ENCODE results near the gene MFAP2.
"Not testable (repeated sequence)": the region's sequence is repeated elsewhere in the genome, so short reads cannot be mapped to it uniquely, and the experiment has no call there.

Gene MFAP2

DNA sequence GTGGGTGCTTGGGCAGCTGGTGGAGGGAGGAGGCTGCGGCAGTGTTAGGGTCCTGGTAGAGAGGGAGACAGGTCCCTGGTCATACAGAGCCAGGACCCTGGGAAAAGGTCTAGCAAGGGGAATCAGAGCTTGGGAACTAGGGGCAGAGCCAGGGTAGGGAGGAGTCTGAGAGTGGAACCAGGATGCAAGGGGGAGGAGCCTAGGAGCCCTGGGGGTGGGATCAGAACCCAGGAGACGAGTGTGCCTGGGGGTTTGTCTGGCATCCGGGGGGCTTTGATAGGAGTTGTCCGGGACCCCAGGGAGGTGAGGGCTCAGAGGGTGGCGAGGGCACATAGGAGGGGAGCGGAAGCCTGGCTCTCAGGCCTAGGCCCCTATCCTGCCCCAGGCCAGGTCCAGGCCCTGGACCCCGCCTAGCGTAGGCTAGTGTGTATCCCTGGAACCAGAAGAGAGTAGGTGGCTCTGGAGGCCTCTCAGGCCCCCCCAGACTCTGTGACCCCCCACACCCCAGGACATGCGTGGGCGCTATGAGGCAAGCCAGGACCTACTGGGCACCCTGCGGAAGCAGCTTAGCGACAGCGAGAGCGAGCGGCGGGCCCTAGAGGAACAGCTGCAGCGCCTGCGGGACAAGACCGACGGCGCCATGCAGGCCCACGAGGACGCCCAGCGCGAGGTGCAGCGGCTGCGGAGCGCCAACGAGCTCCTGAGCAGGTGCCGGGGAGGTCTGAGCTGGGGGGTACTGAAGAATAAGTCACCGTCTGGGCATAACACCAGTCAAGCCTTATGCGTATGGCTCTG is 40.8 kb downstream of the MFAP2 start:
- H3K4me1 ChIP-seq (ENCODE audit: control insufficient read depth, insufficient read depth, low read length); H3K27me3 ChIP-seq (replicated peaks; ENCODE audit: control insufficient read depth, insufficient read depth, low read length); H3K9me3 ChIP-seq (ENCODE audit: control insufficient read depth, low read length); H3K36me3 ChIP-seq (ENCODE audit: control insufficient read depth, insufficient read depth, low read length, severe bottlenecking); H3K9ac ChIP-seq (ENCODE audit: low read length); H3K4me3 ChIP-seq (ENCODE audit: low read length); DNase-seq (ENCODE audit: low read depth): not testable (repeated sequence)

DNA sequence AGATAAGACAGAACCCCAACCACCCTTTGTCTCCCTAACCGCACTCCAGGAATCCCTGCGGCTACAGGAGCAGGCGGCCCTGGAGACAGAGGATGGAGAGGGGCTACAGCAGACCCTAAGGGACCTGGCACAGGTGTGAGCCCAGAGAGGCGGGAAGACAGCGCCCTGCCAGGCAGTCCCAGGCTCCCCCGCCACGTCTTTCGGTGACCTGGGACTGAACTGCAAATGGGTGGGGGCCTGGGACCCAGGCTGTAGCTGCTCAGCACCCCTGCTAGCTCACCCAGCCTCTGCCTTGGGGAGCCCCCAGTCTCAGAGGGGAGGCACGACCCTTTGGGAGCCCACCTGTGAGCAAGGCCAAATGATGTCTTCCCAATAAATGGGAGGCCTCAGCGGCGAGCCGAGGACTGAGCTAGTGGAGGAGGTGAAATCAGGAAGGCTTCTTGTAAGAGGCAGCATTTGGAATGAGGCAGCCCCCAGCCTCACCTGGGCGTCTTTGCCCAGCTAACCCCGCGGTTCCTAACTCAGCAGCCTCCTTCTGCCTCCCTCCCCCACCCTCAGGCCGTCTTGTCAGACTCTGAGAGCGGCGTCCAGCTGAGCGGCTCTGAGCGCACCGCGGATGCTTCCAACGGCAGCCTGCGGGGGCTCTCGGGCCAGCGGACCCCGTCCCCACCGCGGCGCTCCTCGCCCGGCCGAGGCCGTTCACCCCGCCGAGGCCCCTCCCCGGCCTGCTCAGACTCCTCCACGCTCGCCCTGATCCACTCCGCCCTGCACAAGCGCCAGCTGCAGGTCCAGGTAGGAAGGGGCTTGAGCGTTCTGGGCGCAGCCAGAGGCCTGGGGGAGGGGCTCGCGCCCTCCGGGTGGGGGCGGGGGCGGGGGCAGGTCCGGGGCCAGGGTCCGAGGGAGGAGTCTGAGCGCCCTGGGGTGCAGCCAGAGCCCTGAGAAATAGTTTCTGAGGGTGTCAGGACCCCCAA is 41.8 kb downstream of the MFAP2 start:
- no peaks in the 10 kb centered on the region for H3K9me3 ChIP-seq (ENCODE audit: control insufficient read depth, low read length)
- H3K4me1 ChIP-seq (ENCODE audit: control insufficient read depth, insufficient read depth, low read length): no peaks in the 10 kb centered on the region
- peaks cover 5% of the 10 kb centered on the region for H3K36me3 ChIP-seq (ENCODE audit: control insufficient read depth, insufficient read depth, low read length, severe bottlenecking)
- no peaks in the 10 kb centered on the region for H3K27me3 ChIP-seq (replicated peaks; ENCODE audit: control insufficient read depth, insufficient read depth, low read length)
- no peak overlapping the region for H3K9ac ChIP-seq (ENCODE audit: low read length)
- DNase-seq (ENCODE audit: low read depth): no peak
- H3K4me3 ChIP-seq (ENCODE audit: low read length): no peak overlapping the region

DNA sequence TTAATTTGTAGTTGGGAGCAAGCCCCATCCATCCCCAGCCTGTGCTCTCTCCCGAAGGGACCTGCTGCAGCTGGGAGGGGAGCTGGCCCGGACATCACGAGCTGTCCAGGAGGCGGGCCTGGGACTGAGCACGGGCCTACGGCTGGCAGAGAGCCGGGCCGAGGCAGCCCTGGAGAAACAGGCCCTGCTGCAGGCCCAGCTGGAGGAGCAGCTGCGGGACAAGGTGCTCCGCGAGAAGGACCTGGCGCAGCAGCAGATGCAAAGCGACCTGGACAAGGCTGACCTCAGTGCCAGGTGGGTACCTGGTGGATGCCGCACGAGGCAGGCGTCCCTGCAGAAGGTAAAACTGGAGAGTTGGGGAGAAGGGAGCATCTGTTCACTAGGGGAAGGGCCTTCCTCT is 43.8 kb downstream of the MFAP2 start:
- H3K27me3 ChIP-seq (replicated peaks; ENCODE audit: control insufficient read depth, insufficient read depth, low read length); H3K4me3 ChIP-seq (ENCODE audit: low read length); H3K9me3 ChIP-seq (ENCODE audit: control insufficient read depth, low read length); H3K9ac ChIP-seq (ENCODE audit: low read length); H3K36me3 ChIP-seq (ENCODE audit: control insufficient read depth, insufficient read depth, low read length, severe bottlenecking); H3K4me1 ChIP-seq (ENCODE audit: control insufficient read depth, insufficient read depth, low read length); DNase-seq (ENCODE audit: low read depth): not testable (repeated sequence)

DNA sequence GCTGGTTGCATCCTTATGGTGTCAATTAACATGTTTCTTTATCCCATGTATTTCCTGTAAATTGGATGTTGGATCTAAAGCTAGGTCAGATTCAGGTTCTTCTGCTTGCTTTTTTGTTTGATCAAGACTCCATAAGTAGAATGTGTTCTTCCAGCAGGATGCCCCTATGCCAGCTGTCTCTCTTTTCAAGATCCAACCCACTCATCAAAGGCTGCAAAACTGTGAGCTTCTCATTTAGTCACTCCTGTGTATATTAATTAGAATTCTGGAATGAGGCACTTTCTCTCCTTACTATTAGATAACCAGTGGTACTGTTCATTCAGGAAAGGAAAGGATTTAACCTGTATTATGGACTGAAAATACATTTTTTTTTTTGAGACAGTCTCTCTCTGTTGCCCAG is 46.5 kb downstream of the MFAP2 start:
- H3K9me3 ChIP-seq (ENCODE audit: control insufficient read depth, low read length); DNase-seq (ENCODE audit: low read depth); H3K27me3 ChIP-seq (replicated peaks; ENCODE audit: control insufficient read depth, insufficient read depth, low read length); H3K36me3 ChIP-seq (ENCODE audit: control insufficient read depth, insufficient read depth, low read length, severe bottlenecking); H3K4me3 ChIP-seq (ENCODE audit: low read length); H3K9ac ChIP-seq (ENCODE audit: low read length); H3K4me1 ChIP-seq (ENCODE audit: control insufficient read depth, insufficient read depth, low read length): not testable (repeated sequence)

DNA sequence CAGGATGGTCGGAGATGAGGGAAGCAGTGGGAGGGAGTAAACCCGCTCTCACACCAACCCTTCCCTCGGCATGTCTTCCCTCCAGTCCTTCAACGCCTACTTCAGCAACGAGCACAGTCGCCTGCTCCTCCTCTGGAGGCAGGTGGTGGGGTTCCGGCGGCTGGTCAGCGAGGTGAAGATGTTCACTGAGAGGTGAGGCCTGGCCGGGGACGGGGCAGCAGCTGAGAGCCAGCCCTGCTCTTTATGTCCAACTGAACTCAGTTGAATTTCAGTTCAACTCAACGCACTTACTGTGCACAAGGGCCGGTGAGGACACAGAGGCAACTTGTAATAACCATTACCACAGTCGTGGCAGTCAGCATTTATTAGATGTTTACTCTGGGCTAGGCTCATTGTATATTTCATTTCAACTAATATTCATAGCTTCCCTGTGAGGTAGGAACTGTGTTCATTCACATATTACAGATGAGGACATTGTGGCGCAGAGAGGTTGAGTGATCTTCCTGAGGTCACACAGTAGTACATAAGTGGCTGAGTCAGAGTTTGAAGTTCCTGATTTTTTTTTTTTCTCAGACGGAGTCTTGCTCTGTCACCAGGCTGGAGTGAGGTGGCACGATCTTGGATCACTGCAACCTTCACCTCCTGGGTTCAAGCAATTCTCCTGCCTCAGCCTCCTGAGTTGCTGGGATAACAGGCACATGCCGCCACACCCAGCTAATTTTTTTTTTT is 49.0 kb downstream of the MFAP2 start:
- DNase-seq (ENCODE audit: low read depth); H3K4me3 ChIP-seq (ENCODE audit: low read length); H3K9ac ChIP-seq (ENCODE audit: low read length); H3K4me1 ChIP-seq (ENCODE audit: control insufficient read depth, insufficient read depth, low read length); H3K27me3 ChIP-seq (replicated peaks; ENCODE audit: control insufficient read depth, insufficient read depth, low read length); H3K36me3 ChIP-seq (ENCODE audit: control insufficient read depth, insufficient read depth, low read length, severe bottlenecking); H3K9me3 ChIP-seq (ENCODE audit: control insufficient read depth, low read length): not testable (repeated sequence)

DNA sequence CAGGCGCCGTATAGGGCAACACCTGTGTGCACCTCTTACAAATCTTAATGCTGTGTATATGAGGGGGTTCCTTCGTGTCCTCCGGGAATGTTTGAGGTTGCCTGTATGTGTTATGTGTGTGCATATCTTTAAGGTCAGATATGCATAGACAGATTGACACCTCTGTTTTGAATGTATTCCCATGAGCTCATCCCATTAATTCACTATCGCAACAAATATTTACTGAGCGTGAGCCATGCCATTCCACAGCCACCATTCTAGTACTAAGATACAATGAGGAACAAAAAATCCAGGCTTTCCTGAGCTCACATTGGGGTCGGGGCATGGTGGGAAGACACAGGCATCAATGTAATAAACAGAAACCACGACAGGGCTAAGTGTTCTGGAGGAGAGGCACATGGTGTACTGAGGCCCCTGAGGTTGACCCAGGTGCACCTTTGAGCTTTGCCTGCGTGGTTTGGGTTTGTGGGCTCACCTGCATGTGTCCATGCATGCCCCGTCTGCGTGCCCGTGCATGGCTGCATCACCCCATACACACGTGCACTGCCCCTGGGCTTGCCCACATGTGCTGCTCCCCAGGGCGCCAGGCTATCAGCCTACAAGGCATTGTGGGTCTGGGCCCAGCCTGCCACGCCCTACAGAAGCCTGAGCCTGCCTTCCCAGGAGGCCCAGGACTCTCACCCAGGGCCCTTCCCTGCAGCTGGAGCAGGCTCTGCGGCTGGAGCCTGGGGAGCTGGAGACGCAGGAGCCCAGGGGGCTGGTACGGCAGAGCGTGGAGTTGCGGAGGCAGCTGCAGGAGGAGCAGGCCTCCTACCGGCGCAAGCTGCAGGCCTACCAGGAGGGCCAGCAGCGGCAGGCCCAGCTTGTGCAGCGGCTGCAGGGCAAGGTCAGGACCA is 51.0 kb downstream of the MFAP2 start:
- not testable (repeated sequence) for DNase-seq (ENCODE audit: low read depth); H3K4me1 ChIP-seq (ENCODE audit: control insufficient read depth, insufficient read depth, low read length); H3K36me3 ChIP-seq (ENCODE audit: control insufficient read depth, insufficient read depth, low read length, severe bottlenecking); H3K4me3 ChIP-seq (ENCODE audit: low read length); H3K9me3 ChIP-seq (ENCODE audit: control insufficient read depth, low read length); H3K9ac ChIP-seq (ENCODE audit: low read length); H3K27me3 ChIP-seq (replicated peaks; ENCODE audit: control insufficient read depth, insufficient read depth, low read length)

DNA sequence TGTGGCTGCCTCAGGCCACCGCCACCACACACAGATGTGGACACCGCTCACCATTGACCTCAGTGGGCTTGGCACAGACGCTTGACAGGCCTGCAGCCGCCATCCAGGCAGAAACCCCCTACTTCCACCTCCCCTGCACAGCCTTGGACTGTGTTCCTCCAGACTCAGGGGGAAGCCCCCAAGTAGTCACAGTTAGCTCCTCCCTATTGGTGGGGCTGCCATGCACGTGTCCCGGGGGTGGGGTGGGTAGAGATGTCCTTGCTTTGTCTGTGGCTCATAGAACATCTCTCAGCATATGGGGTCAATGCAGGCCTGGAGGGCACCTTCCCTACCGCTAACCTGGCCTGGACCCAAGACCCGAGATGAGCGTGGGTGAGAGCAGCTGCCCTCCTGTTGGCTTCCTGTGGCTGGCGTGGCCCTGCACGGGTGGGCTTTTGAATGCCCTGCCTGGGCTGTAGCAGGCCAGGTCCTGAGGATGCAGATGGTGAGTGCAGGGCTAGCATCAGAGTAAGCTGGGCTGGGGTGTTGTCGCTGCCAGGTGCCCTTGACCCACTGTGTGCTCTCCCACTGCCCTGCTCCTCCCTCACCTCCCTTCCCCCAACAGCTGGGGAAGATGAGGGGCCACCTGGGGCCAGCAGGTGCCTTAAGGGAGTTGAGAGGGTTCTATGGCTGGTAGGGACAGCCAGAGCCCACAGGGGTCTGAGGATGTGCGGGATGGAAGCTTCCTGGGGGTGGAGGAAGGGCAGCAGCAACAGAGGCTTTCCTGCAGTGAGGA is 52.5 kb downstream of the MFAP2 start:
- no peak overlapping the region for H3K9ac ChIP-seq (ENCODE audit: low read length)
- H3K4me3 ChIP-seq (ENCODE audit: low read length): no peak overlapping the region
- no peaks in the 10 kb centered on the region for H3K27me3 ChIP-seq (replicated peaks; ENCODE audit: control insufficient read depth, insufficient read depth, low read length)
- no peaks in the 10 kb centered on the region for H3K36me3 ChIP-seq (ENCODE audit: control insufficient read depth, insufficient read depth, low read length, severe bottlenecking)
- no peaks in the 10 kb centered on the region for H3K9me3 ChIP-seq (ENCODE audit: control insufficient read depth, low read length)
- no peaks in the 10 kb centered on the region for H3K4me1 ChIP-seq (ENCODE audit: control insufficient read depth, insufficient read depth, low read length)
- DNase-seq (ENCODE audit: low read depth): no peak

DNA sequence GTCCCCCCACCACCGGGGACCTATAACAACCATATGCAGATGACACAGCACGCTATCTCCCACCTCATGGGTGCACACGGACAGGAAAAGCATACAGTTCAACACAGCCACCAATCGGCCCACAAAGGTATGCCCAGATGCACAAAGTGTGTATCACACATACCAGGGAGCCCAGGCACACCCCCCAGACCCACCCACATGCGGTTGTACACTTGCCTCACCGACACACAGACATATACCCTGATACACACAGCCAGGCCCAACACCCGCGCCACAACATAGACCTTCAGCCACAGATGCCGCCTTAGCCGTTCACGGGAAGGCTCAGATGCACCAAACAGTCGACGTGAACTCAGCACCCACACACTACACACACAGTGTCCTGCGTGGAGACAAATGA is 53.2 kb downstream of the MFAP2 start:
- Histone ChIP-seq H3K9ac (ENCODE audit: low read length) (no peak overlapping the region), H3K36me3 (ENCODE audit: control insufficient read depth, insufficient read depth, low read length, severe bottlenecking) (no peaks in the 10 kb centered on the region), H3K27me3 (replicated peaks; ENCODE audit: control insufficient read depth, insufficient read depth, low read length) (no peaks in the 10 kb centered on the region), H3K4me1 (ENCODE audit: control insufficient read depth, insufficient read depth, low read length) (no peaks in the 10 kb centered on the region), H3K4me3 (ENCODE audit: low read length) (no peak overlapping the region), H3K9me3 (ENCODE audit: control insufficient read depth, low read length) (no peaks in the 10 kb centered on the region)
- no peak for DNase-seq (ENCODE audit: low read depth)

DNA sequence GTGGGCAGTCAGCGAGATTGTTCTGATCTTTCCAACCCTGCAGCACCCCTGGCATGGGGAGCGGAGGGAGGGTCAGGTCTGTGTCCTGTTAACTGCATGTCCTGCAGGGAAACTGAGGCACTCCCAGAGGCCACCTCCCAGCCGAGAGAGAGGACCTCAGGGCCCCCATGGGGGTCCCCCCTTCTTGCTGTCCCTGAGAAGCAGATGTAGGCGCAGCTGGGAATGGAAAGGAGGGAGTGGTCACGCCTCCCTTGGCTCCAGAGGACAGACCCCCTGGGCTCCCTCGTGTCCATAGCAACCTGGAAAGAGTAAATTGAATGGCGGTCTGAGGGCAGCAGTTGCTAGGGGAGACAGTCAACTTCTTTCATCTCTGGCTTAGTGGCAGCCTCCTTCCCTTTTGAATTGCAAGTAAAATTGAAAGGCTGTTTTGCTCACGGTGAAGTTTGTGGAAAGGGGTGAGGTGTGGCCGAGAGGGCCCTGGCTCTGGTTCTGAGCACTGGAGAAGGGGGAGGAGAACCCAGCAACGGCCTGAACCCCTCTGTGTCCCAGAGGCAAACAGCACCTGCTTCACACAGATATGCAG is 53.8 kb downstream of the MFAP2 start:
- Histone ChIP-seq H3K9me3 (ENCODE audit: control insufficient read depth, low read length) (no peaks in the 10 kb centered on the region), H3K27me3 (replicated peaks; ENCODE audit: control insufficient read depth, insufficient read depth, low read length) (no peaks in the 10 kb centered on the region), H3K36me3 (ENCODE audit: control insufficient read depth, insufficient read depth, low read length, severe bottlenecking) (no peaks in the 10 kb centered on the region), H3K4me1 (ENCODE audit: control insufficient read depth, insufficient read depth, low read length) (no peaks in the 10 kb centered on the region), H3K4me3 (ENCODE audit: low read length) (no peak overlapping the region), H3K9ac (ENCODE audit: low read length) (no peak overlapping the region)
- no peak for DNase-seq (ENCODE audit: low read depth)
